ENCODE measurements around the gene CD47.

Gene CD47

DNA sequence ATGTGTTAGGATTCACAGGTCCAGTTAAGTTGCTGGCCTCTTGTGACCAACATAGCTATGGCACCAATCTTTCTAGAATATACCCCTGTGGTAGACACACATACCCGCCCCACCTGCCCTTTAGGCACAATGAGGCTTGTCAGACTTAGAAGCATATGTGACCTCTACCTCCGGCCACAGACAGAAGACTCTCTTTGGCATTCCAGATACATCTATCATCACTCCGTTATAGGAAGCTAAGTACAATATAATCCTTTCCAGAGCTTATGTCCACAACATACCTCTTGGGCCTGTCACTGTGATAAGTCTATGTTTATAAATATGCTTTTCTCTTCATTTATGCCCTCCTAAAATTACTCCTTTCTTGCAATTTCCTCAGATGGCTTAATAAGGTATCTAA, 39.8 kb downstream of the CD47 start:
- TF ChIP-seq REST (IDR thresholded peaks at IDR 0.05; ENCODE audit: insufficient read depth in 1 of 2, low read depth in 2 of 2, low read length in 2 of 2) (no peak), POLR2AphosphoS5 (IDR thresholded peaks at IDR 0.05; ENCODE audit: low read depth, low read length) (no peak), FOXP2 (optimal IDR thresholded peaks at IDR 0.05; ENCODE audit: borderline replicate concordance, extremely low read depth, extremely low read length, insufficient read depth) (no peak), TAF1 (IDR thresholded peaks at IDR 0.05; ENCODE audit: borderline replicate concordance, insufficient read depth, low read length) (no peak), SIN3A (IDR thresholded peaks at IDR 0.05; ENCODE audit: borderline replicate concordance, insufficient read depth, low read length) (no peak)

DNA sequence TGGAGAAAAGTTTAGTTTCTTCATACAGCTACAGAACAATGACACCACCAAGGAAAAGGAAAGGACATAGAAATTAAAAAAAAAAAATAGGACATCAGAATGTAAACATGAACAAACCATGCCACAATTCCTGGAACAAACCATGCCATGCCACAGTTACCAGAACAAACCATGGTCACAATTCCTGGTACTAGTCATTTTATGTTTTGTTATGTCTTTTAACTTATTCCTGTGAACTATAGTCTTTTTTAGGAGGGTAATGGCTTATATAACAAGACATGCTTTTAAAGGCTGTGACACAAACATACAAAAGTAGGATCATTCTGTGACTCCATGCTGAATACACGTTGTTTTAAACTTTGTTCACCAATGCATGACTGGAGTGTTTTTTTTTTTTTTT, 42.8 kb downstream of the CD47 start:
- no peak for TF ChIP-seq TAF1 (IDR thresholded peaks at IDR 0.05; ENCODE audit: borderline replicate concordance, insufficient read depth, low read length)
- no peak for TF ChIP-seq SIN3A (IDR thresholded peaks at IDR 0.05; ENCODE audit: borderline replicate concordance, insufficient read depth, low read length)
- TF ChIP-seq FOXP2 (optimal IDR thresholded peaks at IDR 0.05; ENCODE audit: borderline replicate concordance, extremely low read depth, extremely low read length, insufficient read depth) = no peak
- no peak for TF ChIP-seq POLR2AphosphoS5 (IDR thresholded peaks at IDR 0.05; ENCODE audit: low read depth, low read length)
- TF ChIP-seq REST (IDR thresholded peaks at IDR 0.05; ENCODE audit: insufficient read depth in 1 of 2, low read depth in 2 of 2, low read length in 2 of 2) = no peak

DNA sequence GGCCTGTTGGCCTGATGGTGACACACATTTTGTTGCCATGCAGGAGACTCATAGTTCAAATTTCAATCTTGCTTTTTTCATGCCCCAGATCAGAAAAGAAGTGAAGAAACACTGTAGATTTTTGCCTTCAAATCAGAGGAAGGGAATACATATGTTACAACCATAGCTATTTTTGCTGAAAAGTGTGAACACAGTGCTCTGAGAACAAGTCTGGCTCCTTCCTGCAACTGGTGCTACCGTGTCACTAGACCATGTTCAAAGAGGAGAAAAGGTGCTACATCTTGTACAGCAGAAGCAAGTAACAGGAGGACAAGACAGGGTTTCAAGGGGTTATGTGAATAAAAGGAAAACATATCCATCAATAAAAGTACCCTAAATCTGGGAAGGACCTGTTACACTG, 44.6 kb downstream of the CD47 start:
- TF ChIP-seq FOXP2 (optimal IDR thresholded peaks at IDR 0.05; ENCODE audit: borderline replicate concordance, extremely low read depth, extremely low read length, insufficient read depth) (no peak), POLR2AphosphoS5 (IDR thresholded peaks at IDR 0.05; ENCODE audit: low read depth, low read length) (no peak), SIN3A (IDR thresholded peaks at IDR 0.05; ENCODE audit: borderline replicate concordance, insufficient read depth, low read length) (no peak), REST (IDR thresholded peaks at IDR 0.05; ENCODE audit: insufficient read depth in 1 of 2, low read depth in 2 of 2, low read length in 2 of 2) (no peak), TAF1 (IDR thresholded peaks at IDR 0.05; ENCODE audit: borderline replicate concordance, insufficient read depth, low read length) (no peak)

DNA sequence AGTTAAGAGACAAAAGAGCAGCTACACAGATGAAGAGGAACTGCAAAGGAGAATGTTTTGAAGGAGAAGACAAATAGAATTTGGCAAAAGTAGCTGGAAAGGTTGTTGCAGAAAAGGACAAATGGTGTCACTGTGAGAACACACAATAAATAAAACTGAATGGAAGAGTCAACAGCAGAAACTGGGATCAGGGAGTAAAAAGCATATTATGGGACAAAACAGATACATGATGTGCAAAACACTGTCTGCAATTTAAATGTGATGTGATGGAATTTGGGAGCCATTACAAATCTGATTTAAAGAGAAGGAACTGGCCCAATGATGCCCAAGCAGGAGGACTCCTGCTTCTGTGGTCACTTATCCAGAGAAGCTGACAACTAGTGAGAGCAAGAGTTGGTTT, 46.1 kb downstream of the CD47 start:
- no peak for TF ChIP-seq SIN3A (IDR thresholded peaks at IDR 0.05; ENCODE audit: borderline replicate concordance, insufficient read depth, low read length)
- TF ChIP-seq TAF1 (IDR thresholded peaks at IDR 0.05; ENCODE audit: borderline replicate concordance, insufficient read depth, low read length) = no peak
- no peak for TF ChIP-seq REST (IDR thresholded peaks at IDR 0.05; ENCODE audit: insufficient read depth in 1 of 2, low read depth in 2 of 2, low read length in 2 of 2)
- TF ChIP-seq FOXP2 (optimal IDR thresholded peaks at IDR 0.05; ENCODE audit: borderline replicate concordance, extremely low read depth, extremely low read length, insufficient read depth) = no peak
- no peak for TF ChIP-seq POLR2AphosphoS5 (IDR thresholded peaks at IDR 0.05; ENCODE audit: low read depth, low read length)

- TF ChIP-seq TAF1 (IDR thresholded peaks at IDR 0.05; ENCODE audit: borderline replicate concordance, insufficient read depth, low read length) (no peak), FOXP2 (optimal IDR thresholded peaks at IDR 0.05; ENCODE audit: borderline replicate concordance, extremely low read depth, extremely low read length, insufficient read depth) (no peak), POLR2AphosphoS5 (IDR thresholded peaks at IDR 0.05; ENCODE audit: low read depth, low read length) (no peak), SIN3A (IDR thresholded peaks at IDR 0.05; ENCODE audit: borderline replicate concordance, insufficient read depth, low read length) (no peak), REST (IDR thresholded peaks at IDR 0.05; ENCODE audit: insufficient read depth in 1 of 2, low read depth in 2 of 2, low read length in 2 of 2) (no peak)
Measured at GRCh38 chr3:108042300-108042699, 48.5 kb downstream of the CD47 start.
